Measurements from ENCODE around the gene RHOXF2B. TPM values are rescaled to one million over a fixed set of nuclear protein-coding genes. Genes with fewer than 3 reads are reported as not detected.
"Not testable (repeated sequence)": the region's sequence is repeated elsewhere in the genome, so short reads cannot be mapped to it uniquely, and the experiment has no call there.

RHOXF2B gene
- total RNA-seq (not detected), polyA plus RNA-seq (under 1 TPM in 1 of 2 donors, not detected in 1; 0.13 TPM)

- not testable (repeated sequence) for H3K9ac ChIP-seq (ENCODE audit: low read depth in 1 of 2, low read length in 2 of 2); H3K27me3 ChIP-seq (ENCODE audit: control insufficient read depth in 4 of 4, insufficient read depth in 4 of 4, low read length in 3 of 4); H3K36me3 ChIP-seq (ENCODE audit: control insufficient read depth in 4 of 4, insufficient read depth in 3 of 4, low read depth in 1 of 4, low read length in 3 of 4); H3K4me1 ChIP-seq (ENCODE audit: control insufficient read depth in 4 of 4, insufficient read depth in 4 of 4, low read length in 3 of 4); DNase-seq (ENCODE audit: low spot score); H3K4me3 ChIP-seq (ENCODE audit: low read depth in 1 of 3, low read length in 3 of 3); H3K9me3 ChIP-seq (ENCODE audit: control insufficient read depth in 4 of 4, low read length in 3 of 4); H3K27ac ChIP-seq (ENCODE audit: low read depth in 1 of 2, low read length in 2 of 2)
- no CpG with 5 or more reads among the region's 15 CpGs for WGBS
Observed at GRCh38 chrX:120077590-120077989, at the start of gene RHOXF2B. Gene RHOXF2B, minus strand, starts transcription at chrX:120077690. Its CDS starts 138 bp downstream, at chrX:120077552.

DNA sequence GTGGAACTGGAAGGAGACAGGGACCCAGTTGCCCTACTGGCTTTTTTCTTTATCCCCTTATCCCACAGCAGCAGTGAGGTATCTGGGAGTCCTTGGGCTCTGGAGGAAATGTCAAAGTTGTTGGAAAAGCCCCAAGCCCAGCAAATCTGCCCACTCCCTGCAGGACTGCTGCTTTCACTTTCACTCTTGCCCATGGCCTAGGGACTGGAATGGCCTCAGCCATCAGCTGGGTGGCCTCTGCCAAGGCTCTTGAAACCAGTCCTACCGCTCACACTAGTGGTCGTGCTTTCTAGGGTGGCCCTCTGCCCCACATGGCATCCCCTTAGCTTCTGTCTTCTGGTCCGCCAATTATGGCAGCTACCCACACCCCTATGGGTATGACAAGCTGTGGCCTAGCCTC is 48.0 kb upstream of the RHOXF2B start:
- H3K9ac ChIP-seq (ENCODE audit: low read depth in 1 of 2, low read length in 2 of 2), result no peak overlapping the region
- no peaks in the 10 kb centered on the region for H3K36me3 ChIP-seq (ENCODE audit: control insufficient read depth in 4 of 4, insufficient read depth in 3 of 4, low read depth in 1 of 4, low read length in 3 of 4)
- TF ChIP-seq ZBTB33 (IDR thresholded peaks at IDR 0.05) (no peak), HNF4A (conservative IDR thresholded peaks at IDR 0.05) (no peak), NR2F2 (IDR thresholded peaks at IDR 0.05) (no peak), YY1 (IDR thresholded peaks at IDR 0.05) (no peak), GABPA (IDR thresholded peaks at IDR 0.05 in 1 of 2, conservative IDR thresholded peaks at IDR 0.05 in 1 of 2) (no peak), MAX (IDR thresholded peaks at IDR 0.05) (no peak), EGR1 (IDR thresholded peaks at IDR 0.05; ENCODE audit: low read depth in 2 of 2) (no peak), FOXA1 (IDR thresholded peaks at IDR 0.05) (no peak), TAF1 (conservative IDR thresholded peaks at IDR 0.05) (no peak), JUND (IDR thresholded peaks at IDR 0.05) (no peak), ATF3 (IDR thresholded peaks at IDR 0.05) (no peak)
- TF ChIP-seq, protein P1, sequence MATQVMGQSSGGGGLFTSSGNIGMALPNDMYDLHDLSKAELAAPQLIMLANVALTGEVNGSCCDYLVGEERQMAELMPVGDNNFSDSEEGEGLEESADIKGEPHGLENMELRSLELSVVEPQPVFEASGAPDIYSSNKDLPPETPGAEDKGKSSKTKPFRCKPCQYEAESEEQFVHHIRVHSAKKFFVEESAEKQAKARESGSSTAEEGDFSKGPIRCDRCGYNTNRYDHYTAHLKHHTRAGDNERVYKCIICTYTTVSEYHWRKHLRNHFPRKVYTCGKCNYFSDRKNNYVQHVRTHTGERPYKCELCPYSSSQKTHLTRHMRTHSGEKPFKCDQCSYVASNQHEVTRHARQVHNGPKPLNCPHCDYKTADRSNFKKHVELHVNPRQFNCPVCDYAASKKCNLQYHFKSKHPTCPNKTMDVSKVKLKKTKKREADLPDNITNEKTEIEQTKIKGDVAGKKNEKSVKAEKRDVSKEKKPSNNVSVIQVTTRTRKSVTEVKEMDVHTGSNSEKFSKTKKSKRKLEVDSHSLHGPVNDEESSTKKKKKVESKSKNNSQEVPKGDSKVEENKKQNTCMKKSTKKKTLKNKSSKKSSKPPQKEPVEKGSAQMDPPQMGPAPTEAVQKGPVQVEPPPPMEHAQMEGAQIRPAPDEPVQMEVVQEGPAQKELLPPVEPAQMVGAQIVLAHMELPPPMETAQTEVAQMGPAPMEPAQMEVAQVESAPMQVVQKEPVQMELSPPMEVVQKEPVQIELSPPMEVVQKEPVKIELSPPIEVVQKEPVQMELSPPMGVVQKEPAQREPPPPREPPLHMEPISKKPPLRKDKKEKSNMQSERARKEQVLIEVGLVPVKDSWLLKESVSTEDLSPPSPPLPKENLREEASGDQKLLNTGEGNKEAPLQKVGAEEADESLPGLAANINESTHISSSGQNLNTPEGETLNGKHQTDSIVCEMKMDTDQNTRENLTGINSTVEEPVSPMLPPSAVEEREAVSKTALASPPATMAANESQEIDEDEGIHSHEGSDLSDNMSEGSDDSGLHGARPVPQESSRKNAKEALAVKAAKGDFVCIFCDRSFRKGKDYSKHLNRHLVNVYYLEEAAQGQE (IDR thresholded peaks at IDR 0.05), result no peak
- H3K4me1 ChIP-seq (ENCODE audit: control insufficient read depth in 4 of 4, insufficient read depth in 4 of 4, low read length in 3 of 4), result no peaks in the 10 kb centered on the region
- H3K9me3 ChIP-seq (ENCODE audit: control insufficient read depth in 4 of 4, low read length in 3 of 4), result no peaks in the 10 kb centered on the region
- 82% methylated on average over 3 of the region's 3 CpGs for WGBS
- H3K27ac ChIP-seq (ENCODE audit: low read depth in 1 of 2, low read length in 2 of 2), result no peak overlapping the region
- H3K4me3 ChIP-seq (ENCODE audit: low read depth in 1 of 3, low read length in 3 of 3), result peak overlapping the region in 1 of 3 donors; percentile 23
- no peak for DNase-seq (ENCODE audit: low spot score)
- H3K27me3 ChIP-seq (ENCODE audit: control insufficient read depth in 4 of 4, insufficient read depth in 4 of 4, low read length in 3 of 4), result peaks cover 0 to 2% (median 0%) of the 10 kb centered on the region in 4 donors

DNA sequence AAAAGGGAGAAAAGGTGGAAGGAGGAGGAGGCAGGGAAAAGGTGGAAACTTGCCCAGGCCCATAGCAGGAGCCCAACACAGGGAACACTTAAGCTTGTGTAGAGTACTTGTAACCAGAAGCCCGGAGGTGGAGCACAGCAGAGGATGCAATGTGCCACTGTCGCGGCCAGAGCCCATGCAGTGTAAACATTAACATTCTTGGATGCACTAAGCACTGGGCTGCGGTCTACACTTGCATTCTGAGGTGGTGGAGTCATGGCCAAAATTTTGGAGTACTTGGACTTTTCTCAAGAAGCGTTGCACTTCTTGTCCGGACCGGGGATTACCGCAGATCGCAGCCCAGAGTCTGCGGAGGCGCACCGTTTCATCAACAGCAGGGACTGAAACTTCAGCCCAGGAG is 42.7 kb upstream of the RHOXF2B start:
- WGBS, result 87% methylated on average over 12 of the region's 12 CpGs
- H3K4me1 ChIP-seq (ENCODE audit: control insufficient read depth in 4 of 4, insufficient read depth in 4 of 4, low read length in 3 of 4), result no peaks in the 10 kb centered on the region
- DNase-seq (ENCODE audit: low spot score), result no peak
- no peak overlapping the region for H3K4me3 ChIP-seq (ENCODE audit: low read depth in 1 of 3, low read length in 3 of 3)
- H3K9ac ChIP-seq (ENCODE audit: low read depth in 1 of 2, low read length in 2 of 2), result no peak overlapping the region
- no peaks in the 10 kb centered on the region for H3K9me3 ChIP-seq (ENCODE audit: control insufficient read depth in 4 of 4, low read length in 3 of 4)
- no peak overlapping the region for H3K27ac ChIP-seq (ENCODE audit: low read depth in 1 of 2, low read length in 2 of 2)
- no peaks in the 10 kb centered on the region for H3K36me3 ChIP-seq (ENCODE audit: control insufficient read depth in 4 of 4, insufficient read depth in 3 of 4, low read depth in 1 of 4, low read length in 3 of 4)
- H3K27me3 ChIP-seq (ENCODE audit: control insufficient read depth in 4 of 4, insufficient read depth in 4 of 4, low read length in 3 of 4), result no peaks in the 10 kb centered on the region
- TF ChIP-seq EGR1 (IDR thresholded peaks at IDR 0.05; ENCODE audit: low read depth in 2 of 2) (no peak), FOXA1 (IDR thresholded peaks at IDR 0.05) (no peak), TAF1 (conservative IDR thresholded peaks at IDR 0.05) (no peak), ATF3 (IDR thresholded peaks at IDR 0.05) (no peak), RXRA (IDR thresholded peaks at IDR 0.05) (no peak), GABPA (IDR thresholded peaks at IDR 0.05 in 1 of 2, conservative IDR thresholded peaks at IDR 0.05 in 1 of 2) (no peak), RAD21 (IDR thresholded peaks at IDR 0.05) (no peak), SP1 (IDR thresholded peaks at IDR 0.05) (no peak), ZBTB33 (IDR thresholded peaks at IDR 0.05) (no peak), HNF4A (conservative IDR thresholded peaks at IDR 0.05) (no peak), JUND (IDR thresholded peaks at IDR 0.05) (no peak), YY1 (IDR thresholded peaks at IDR 0.05) (no peak), CTCF (IDR thresholded peaks at IDR 0.05; ENCODE audit: low read depth, low read length, missing input control) (no peak), NR2F2 (IDR thresholded peaks at IDR 0.05) (no peak), FOXA2 (IDR thresholded peaks at IDR 0.05) (no peak)

All from liver (tissue), 9 donors.